ENCODE measurements around the gene RPL18. TPM values are rescaled to one million over a fixed set of nuclear protein-coding genes. Genes with fewer than 3 reads are reported as not detected.
A peak's percentile ranks its signal among the peaks of the same experiment; 100 is the strongest.

Gene RPL18
- total and polyA plus RNA-seq, 4 donors: 276 to 830 (median 586) TPM

GRCh38 chr19:48637449-48637947 lies 18.5 kb upstream of the RPL18 start:
- H3K4me1 ChIP-seq (ENCODE audit: control insufficient read depth in 4 of 4, insufficient read depth in 4 of 4, low read length in 3 of 4): peaks cover 12 to 54% (median 40%) of the 10 kb centered on the region in 4 donors
- no peaks in the 10 kb centered on the region for H3K27me3 ChIP-seq (ENCODE audit: control insufficient read depth in 4 of 4, insufficient read depth in 4 of 4, low read length in 3 of 4)
- peak overlapping the region; percentile 72 to 94 for H3K9ac ChIP-seq (ENCODE audit: low read depth in 1 of 2, low read length in 2 of 2)
- H3K36me3 ChIP-seq (ENCODE audit: control insufficient read depth in 4 of 4, insufficient read depth in 3 of 4, low read depth in 1 of 4, low read length in 3 of 4): no peaks in the 10 kb centered on the region
- peak; percentile 92 for DNase-seq (ENCODE audit: low spot score)
- under 1% methylated on average over 38 of the region's 38 CpGs for WGBS
- H3K9me3 ChIP-seq (ENCODE audit: control insufficient read depth in 4 of 4, low read length in 3 of 4): no peaks in the 10 kb centered on the region
- H3K4me3 ChIP-seq (ENCODE audit: low read depth in 1 of 3, low read length in 3 of 3): peak overlapping the region; percentile 56 to 86 (median 59)
- TF ChIP-seq, protein P1, sequence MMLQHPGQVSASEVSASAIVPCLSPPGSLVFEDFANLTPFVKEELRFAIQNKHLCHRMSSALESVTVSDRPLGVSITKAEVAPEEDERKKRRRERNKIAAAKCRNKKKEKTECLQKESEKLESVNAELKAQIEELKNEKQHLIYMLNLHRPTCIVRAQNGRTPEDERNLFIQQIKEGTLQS (IDR thresholded peaks at IDR 0.05): no peak
- TF ChIP-seq JUND (IDR thresholded peaks at IDR 0.05): peak in 1 of 2 donors; percentile 22
- TF ChIP-seq GABPA (IDR thresholded peaks at IDR 0.05 in 1 of 2, conservative IDR thresholded peaks at IDR 0.05 in 1 of 2): peak in 1 of 2 donors; percentile 14
- TF ChIP-seq, protein P2, sequence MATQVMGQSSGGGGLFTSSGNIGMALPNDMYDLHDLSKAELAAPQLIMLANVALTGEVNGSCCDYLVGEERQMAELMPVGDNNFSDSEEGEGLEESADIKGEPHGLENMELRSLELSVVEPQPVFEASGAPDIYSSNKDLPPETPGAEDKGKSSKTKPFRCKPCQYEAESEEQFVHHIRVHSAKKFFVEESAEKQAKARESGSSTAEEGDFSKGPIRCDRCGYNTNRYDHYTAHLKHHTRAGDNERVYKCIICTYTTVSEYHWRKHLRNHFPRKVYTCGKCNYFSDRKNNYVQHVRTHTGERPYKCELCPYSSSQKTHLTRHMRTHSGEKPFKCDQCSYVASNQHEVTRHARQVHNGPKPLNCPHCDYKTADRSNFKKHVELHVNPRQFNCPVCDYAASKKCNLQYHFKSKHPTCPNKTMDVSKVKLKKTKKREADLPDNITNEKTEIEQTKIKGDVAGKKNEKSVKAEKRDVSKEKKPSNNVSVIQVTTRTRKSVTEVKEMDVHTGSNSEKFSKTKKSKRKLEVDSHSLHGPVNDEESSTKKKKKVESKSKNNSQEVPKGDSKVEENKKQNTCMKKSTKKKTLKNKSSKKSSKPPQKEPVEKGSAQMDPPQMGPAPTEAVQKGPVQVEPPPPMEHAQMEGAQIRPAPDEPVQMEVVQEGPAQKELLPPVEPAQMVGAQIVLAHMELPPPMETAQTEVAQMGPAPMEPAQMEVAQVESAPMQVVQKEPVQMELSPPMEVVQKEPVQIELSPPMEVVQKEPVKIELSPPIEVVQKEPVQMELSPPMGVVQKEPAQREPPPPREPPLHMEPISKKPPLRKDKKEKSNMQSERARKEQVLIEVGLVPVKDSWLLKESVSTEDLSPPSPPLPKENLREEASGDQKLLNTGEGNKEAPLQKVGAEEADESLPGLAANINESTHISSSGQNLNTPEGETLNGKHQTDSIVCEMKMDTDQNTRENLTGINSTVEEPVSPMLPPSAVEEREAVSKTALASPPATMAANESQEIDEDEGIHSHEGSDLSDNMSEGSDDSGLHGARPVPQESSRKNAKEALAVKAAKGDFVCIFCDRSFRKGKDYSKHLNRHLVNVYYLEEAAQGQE (IDR thresholded peaks at IDR 0.05): no peak
- peak; percentile 87 for TF ChIP-seq SP1 (IDR thresholded peaks at IDR 0.05)
- peak; percentile 95 for TF ChIP-seq MAX (IDR thresholded peaks at IDR 0.05)
- TF ChIP-seq HNF4A (conservative IDR thresholded peaks at IDR 0.05): no peak
- no peak for TF ChIP-seq TAF1 (conservative IDR thresholded peaks at IDR 0.05)
- TF ChIP-seq ZBTB33 (IDR thresholded peaks at IDR 0.05): no peak
- TF ChIP-seq, protein P3, sequence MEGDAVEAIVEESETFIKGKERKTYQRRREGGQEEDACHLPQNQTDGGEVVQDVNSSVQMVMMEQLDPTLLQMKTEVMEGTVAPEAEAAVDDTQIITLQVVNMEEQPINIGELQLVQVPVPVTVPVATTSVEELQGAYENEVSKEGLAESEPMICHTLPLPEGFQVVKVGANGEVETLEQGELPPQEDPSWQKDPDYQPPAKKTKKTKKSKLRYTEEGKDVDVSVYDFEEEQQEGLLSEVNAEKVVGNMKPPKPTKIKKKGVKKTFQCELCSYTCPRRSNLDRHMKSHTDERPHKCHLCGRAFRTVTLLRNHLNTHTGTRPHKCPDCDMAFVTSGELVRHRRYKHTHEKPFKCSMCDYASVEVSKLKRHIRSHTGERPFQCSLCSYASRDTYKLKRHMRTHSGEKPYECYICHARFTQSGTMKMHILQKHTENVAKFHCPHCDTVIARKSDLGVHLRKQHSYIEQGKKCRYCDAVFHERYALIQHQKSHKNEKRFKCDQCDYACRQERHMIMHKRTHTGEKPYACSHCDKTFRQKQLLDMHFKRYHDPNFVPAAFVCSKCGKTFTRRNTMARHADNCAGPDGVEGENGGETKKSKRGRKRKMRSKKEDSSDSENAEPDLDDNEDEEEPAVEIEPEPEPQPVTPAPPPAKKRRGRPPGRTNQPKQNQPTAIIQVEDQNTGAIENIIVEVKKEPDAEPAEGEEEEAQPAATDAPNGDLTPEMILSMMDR (IDR thresholded peaks at IDR 0.05; ENCODE audit: low read depth, low read length, missing input control): no peak
- TF ChIP-seq RXRA (IDR thresholded peaks at IDR 0.05): peak; percentile 32 to 48
- TF ChIP-seq RAD21 (IDR thresholded peaks at IDR 0.05): no peak
- peak; percentile 30 for TF ChIP-seq YY1 (IDR thresholded peaks at IDR 0.05)
- peak; percentile 50 for TF ChIP-seq NR2F2 (IDR thresholded peaks at IDR 0.05)
- peak overlapping the region; percentile 98 to 99 for H3K27ac ChIP-seq (ENCODE audit: low read depth in 1 of 2, low read length in 2 of 2)
